ENCODE results near the gene FBXL19.

The FBXL19 gene

DNA sequence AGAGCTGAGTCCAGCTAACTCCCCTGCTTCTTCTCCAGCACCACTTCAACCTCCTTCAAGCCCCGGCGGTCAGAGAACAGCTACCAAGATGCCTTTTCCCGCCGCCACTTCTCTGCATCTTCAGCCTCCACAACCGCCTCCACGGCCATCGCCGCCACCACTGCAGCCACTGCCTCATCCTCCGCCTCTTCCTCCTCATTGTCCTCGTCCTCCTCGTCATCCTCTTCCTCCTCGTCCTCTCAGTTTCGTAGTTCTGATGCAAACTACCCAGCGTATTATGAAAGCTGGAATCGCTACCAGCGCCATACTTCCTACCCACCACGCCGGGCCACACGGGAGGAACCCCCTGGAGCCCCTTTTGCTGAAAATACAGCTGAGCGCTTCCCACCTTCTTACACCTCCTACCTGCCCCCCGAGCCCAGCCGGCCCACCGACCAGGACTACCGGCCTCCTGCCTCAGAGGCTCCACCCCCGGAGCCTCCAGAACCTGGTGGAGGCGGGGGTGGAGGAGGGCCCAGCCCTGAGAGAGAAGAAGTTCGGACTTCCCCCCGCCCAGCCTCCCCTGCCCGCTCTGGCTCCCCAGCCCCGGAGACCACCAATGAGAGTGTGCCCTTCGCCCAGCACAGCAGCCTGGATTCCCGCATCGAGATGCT lies 41.3 kb downstream of the FBXL19 start:
- DNase-seq (ENCODE audit: low spot score): no peak

GRCh38 chr16:30965436-30965835 lies 42.1 kb downstream of the FBXL19 start:
- DNase-seq (ENCODE audit: low spot score): no peak

GRCh38 chr16:30966033-30966619 lies 42.8 kb downstream of the FBXL19 start:
- no peak for DNase-seq (ENCODE audit: low spot score)

GRCh38 chr16:30967795-30968194 lies 44.4 kb downstream of the FBXL19 start:
- DNase-seq (ENCODE audit: low spot score): no peak

- no peak for DNase-seq (ENCODE audit: low spot score)
Observed at GRCh38 chr16:30969246-30969842, 46.0 kb downstream of the FBXL19 start.

GRCh38 chr16:30971298-30971697 lies 47.9 kb downstream of the FBXL19 start:
- DNase-seq (ENCODE audit: low spot score): no peak

GRCh38 chr16:30972872-30973271 lies 49.5 kb downstream of the FBXL19 start:
- DNase-seq (ENCODE audit: low spot score): no peak

DNA sequence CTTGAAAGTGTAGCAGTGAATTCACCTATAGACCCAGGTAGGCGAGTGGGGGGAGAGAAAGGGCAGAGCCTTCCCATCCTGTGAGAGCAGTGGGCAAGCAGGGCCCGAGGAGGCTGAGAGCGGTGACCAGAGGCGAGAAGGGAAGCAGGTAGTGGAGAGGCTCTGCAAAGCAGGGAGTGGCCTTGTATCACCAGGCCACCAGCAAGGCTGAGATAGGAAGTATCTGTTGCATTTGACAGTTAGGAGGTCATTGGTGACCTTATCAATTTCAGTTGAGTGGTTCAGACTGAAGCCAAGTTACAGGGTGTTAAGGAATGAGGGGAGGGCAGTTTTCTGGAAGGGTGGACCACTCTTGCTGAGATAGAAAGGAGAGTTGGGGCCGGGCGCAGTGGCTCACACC lies 51.0 kb downstream of the FBXL19 start:
- DNase-seq (ENCODE audit: low spot score): no peak

GRCh38 chr16:30976486-30976885 lies 53.1 kb downstream of the FBXL19 start:
- no peak for DNase-seq (ENCODE audit: low spot score)

- no peak for DNase-seq (ENCODE audit: low spot score)
Observed at GRCh38 chr16:30977502-30977901, 54.1 kb downstream of the FBXL19 start.

DNA sequence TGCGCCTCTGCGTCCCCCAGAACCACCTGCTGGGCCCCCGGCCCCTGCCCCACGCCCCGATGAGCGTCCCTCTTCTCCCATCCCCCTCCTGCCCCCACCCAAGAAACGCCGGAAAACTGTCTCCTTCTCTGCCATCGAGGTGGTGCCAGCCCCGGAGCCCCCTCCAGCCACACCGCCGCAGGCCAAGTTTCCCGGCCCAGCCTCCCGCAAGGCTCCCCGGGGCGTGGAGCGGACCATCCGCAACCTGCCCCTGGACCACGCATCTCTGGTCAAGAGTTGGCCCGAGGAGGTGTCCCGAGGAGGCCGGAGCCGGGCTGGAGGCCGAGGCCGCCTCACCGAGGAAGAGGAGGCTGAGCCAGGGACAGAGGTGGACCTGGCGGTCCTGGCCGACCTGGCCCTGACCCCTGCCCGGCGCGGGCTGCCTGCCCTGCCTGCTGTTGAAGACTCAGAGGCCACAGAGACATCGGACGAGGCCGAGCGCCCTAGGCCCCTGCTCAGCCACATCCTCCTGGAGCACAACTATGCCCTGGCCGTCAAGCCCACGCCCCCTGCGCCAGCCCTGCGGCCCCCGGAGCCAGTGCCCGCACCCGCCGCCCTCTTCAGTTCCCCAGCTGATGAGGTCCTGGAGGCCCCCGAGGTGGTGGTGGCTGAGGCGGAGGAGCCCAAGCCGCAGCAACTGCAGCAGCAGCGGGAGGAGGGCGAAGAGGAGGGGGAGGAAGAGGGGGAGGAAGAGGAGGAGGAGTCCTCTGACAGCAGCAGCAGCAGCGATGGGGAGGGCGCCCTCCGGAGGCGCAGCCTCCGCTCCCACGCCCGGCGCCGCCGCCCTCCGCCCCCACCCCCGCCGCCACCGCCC lies 56.0 kb downstream of the FBXL19 start:
- DNase-seq (ENCODE audit: low spot score): no peak

GRCh38 chr16:30980023-30980371 lies 56.6 kb downstream of the FBXL19 start:
- DNase-seq (ENCODE audit: low spot score): no peak

- no peak for DNase-seq (ENCODE audit: low spot score)
Observed at GRCh38 chr16:30980434-30980833, 57.1 kb downstream of the FBXL19 start.

- no peak for DNase-seq (ENCODE audit: low spot score)
Observed at GRCh38 chr16:30980959-30981358, 57.6 kb downstream of the FBXL19 start.

- DNase-seq (ENCODE audit: low spot score): no peak
Observed at GRCh38 chr16:30982548-30983288, 59.3 kb downstream of the FBXL19 start.

DNA sequence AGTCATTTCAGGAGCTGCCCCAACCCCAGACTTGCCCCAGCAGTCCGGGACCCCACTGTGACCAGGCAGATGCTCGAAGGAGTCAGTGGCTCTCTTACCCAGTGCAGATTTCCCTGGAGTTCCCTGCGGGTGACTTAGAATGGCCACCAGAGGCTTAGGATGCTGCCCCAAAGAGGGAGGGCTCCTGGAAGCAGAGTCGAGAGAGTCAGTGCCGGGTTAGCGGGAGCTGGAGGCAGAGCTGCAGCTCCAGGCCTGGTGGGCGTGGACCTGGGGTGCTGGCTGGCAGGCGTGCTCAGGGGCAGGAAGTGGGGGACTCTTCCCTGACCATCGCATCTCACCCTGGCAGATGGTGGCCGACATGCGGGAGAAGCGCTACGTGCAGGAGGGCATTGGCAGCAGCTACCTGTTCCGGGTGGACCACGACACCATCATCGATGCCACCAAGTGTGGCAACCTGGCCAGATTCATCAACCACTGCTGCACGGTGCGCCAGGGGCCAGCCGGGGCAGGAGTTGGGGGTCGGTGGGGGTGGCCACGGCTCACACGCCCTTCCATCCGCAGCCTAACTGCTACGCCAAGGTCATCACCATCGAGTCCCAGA lies 60.0 kb downstream of the FBXL19 start:
- no peak for DNase-seq (ENCODE audit: low spot score)

DNA sequence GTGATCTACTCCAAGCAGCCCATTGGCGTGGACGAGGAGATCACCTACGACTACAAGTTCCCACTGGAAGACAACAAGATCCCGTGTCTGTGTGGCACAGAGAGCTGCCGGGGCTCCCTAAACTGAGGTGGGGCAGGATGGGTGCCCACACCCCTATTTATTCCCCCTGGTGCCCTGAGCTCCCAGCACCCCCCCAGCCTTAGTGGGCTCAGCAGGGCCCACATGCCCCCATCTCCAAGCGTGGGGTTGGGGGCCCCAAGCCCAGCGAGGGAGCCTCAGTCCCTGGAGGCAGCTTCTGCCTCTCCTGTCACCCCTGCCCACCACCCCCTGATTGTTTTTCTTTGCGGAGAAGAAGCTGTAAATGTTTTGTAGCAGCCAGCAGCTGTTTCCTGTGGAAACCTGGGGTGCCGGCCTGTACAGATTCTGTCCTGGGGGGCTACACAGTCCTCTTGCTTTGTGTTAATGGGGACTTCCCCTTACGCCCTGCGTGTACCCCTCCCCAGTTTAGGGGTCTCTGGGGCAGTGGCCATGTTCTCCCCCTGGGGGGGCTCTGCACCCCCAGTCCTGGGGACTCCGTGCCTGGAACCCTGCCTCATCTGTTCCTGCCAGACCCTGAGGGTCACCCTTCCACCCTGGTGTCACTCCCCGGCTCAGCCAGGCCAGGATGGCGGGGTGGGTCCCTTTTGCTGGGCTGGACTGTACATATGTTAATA lies 60.7 kb downstream of the FBXL19 start:
- DNase-seq (ENCODE audit: low spot score): no peak

DNA sequence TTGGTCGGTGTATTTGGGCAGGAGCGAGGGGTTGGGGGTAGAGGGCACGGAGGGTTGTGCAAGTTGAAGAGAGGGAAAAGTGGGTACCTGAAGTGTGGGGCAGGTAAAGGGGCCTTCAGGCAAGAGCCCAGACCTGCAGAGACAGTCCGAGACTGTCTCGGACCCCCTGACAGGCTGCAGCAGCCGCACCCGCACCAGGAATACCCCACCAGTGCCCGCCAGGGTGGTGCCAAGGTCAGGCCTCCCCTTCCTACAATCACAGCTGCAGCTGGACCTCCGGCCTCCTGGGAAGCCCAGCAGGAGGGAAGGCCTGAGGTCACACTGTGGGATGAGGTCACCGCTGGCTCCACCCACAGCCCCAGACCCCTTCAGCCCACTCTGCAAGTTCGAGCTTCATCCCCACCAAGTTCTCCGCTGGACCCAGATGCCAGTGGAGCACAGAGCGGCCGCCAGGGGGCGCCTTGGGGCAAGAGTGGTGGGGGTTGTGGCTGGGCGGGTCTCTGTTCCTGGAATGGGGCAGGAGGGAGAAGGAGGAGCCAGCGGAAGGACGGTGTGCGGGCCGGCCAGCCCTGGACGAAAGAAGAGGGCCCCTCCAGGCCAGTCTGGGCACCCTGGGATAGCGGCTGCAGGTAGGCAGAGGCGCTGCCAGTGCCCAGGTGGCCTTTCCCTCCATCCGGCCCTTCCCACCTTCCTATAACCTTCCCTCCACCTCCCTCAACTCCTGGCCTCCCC lies 61.5 kb downstream of the FBXL19 start, which contains the start of gene HSD3B7:
HSD3B7 (plus strand) TSS at position 539 of the 732 bp plus-strand sequence. CDS start 452 bp downstream, outside the sequence.
- DNase-seq (ENCODE audit: low spot score): peak; percentile 65

DNA sequence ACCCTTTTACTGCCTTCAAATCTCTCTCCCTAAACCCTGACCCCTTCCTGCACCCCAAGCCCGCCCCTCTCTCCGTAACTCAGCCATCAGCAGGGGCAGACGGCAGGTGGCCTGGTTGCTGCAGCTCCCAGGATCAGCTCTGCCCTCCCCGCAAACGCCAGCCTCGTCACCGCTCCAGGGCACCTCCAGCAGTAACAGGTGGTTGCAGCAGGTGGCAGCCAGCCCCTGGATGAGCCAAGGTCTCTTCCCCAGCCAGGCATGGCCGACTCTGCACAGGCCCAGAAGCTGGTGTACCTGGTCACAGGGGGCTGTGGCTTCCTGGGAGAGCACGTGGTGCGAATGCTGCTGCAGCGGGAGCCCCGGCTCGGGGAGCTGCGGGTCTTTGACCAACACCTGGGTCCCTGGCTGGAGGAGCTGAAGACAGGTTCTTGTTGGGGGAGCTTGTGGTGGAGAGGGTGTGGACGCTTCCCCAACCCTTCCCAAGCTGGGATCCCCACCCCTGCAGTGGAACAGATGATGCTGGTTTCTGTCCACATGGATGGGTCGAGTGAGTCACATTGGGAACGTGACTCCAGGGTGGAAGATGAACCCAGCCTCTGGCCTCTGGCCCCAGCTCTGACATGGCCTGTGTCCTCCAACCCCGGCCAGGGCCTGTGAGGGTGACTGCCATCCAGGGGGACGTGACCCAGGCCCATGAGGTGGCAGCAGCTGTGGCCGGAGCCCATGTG lies 62.2 kb downstream of the FBXL19 start:
- no peak for DNase-seq (ENCODE audit: low spot score)

All from CD4-positive, alpha-beta T cell treated with Interleukin-6 at 100 ng/mL for 8 hours (primary cell).